Thyroid gland (tissue), 4 donors: ENCODE results near the gene NCF2.

ENCODE experiments used
- POLR2A ChIP-seq, 2 donors: fragments of 450-650 bp; IDR thresholded peaks; one replicate each; pipeline ENCODE4 v1.6.1; 2017; ENCODE audit warnings: antibody characterized with exemption in 2 of 2, mild to moderate bottlenecking in 2 of 2, moderate library complexity in 1 of 2
- TF ChIP-seq, protein P1 (sequence below), 6 experiments: fragments of 200-600 bp in 3 of 6; fragments of 450-650 bp in 3 of 6; sonication (generic) in 3 of 6; IDR thresholded peaks; one replicate each; pipeline ENCODE4 v1.5.1; 2016 to 2019; ENCODE audit warnings: antibody characterized with exemption in 6 of 6, mild to moderate bottlenecking in 2 of 6, inconsistent platforms in 1 of 6, moderate library complexity in 1 of 6

DNA sequence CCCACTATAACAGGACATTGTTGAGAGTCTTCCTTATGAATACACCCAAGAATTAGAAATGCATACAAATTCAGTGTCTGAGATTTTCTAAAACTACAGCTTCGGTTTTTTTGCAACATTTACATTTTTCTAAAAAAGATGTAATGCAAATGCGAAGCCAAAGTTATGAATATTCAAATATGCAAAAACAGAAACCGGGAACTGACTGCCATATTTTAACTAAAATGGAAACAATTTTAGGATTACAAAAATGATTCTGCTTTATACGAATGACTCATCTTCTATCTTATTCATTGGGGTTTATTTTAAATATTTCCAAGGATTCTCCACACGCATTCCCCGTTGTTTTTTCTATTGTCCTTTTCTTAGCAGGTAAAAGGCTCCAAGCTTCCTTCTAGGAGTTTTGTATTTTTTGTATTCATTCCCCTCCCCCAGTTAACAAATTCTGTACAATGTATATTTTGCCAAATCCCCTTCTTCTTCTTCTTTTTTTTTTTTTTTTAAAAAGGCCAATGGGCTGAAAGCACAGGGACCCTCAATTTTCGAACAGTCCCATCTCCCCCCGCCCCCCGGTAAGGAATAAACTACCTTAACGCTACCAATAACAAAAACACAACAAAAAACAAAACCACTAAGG lies 44.3 kb upstream of the NCF2 start:
- TF ChIP-seq, protein P1, sequence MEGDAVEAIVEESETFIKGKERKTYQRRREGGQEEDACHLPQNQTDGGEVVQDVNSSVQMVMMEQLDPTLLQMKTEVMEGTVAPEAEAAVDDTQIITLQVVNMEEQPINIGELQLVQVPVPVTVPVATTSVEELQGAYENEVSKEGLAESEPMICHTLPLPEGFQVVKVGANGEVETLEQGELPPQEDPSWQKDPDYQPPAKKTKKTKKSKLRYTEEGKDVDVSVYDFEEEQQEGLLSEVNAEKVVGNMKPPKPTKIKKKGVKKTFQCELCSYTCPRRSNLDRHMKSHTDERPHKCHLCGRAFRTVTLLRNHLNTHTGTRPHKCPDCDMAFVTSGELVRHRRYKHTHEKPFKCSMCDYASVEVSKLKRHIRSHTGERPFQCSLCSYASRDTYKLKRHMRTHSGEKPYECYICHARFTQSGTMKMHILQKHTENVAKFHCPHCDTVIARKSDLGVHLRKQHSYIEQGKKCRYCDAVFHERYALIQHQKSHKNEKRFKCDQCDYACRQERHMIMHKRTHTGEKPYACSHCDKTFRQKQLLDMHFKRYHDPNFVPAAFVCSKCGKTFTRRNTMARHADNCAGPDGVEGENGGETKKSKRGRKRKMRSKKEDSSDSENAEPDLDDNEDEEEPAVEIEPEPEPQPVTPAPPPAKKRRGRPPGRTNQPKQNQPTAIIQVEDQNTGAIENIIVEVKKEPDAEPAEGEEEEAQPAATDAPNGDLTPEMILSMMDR (IDR thresholded peaks at IDR 0.05) = no peak
- no peak for TF ChIP-seq POLR2A (IDR thresholded peaks at IDR 0.05)
